Left kidney (tissue), 2 donors: ENCODE results near the gene IKZF2. TPM values are rescaled to one million over a fixed set of nuclear protein-coding genes. Genes with fewer than 3 reads are reported as not detected.
"Not testable (repeated sequence)": the region's sequence is repeated elsewhere in the genome, so short reads cannot be mapped to it uniquely, and the experiment has no call there.

Source experiments
- DNase-seq: peaks from one replicate; pipeline ENCODE4 v3.0.0-alpha.2; 2013
- polyA plus RNA-seq: library from polyadenylated mRNA; unstranded; fragments of 120-200 nt; gene quantifications from one replicate; pipeline ENCODE4 v1.2.1, GENCODE V29; 2013; ENCODE audit not compliant: insufficient read length

IKZF2 gene
- polyA plus RNA-seq, 1 donor = 9.4 TPM

- DNase-seq = no peak
Measured at GRCh38 chr2:213034585-213034984, 116.8 kb downstream of the IKZF2 start.

DNA sequence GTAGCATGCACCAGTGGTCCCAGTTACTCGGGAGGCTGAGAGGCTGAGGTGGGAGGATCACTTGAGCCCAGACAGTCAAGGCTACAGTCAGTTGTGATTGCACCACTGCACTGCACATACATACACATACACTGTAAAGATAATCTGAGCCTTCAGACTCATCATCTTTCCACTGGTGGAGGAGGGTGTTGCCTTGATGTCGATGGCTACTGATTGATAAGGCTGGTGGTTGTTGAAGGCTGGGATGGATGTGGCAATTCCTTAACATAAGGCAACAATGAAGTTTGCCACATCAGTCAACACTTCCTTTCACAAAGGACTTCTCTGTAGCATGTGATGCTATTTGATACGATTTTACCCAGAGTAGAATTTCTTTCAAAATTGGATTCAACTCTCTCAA is 118.8 kb downstream of the IKZF2 start:
- DNase-seq = no peak

GRCh38 chr2:213022987-213023386 is 128.4 kb downstream of the IKZF2 start:
- no peak for DNase-seq

GRCh38 chr2:213021971-213022899 is 129.2 kb downstream of the IKZF2 start:
- DNase-seq = no peak

DNA sequence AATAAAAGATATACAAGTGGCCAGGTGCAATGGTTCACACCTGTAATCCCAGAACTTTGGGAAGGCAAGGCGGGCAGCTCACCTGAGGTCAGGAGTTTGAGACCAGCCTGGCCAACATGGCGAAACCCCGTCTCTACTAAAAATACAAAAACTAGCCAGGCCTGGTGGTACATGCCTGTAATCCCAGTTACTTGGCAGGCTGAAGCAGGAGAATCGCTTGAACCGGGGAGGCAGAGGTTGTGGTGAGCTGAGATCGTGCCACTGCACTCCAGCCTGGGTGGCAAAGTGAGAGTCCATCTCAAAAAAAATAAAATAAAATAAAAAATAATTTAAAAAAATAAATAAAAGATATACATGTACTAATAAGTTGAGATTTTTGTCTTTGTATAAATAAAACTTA is 130.5 kb downstream of the IKZF2 start:
- DNase-seq = not testable (repeated sequence)

DNA sequence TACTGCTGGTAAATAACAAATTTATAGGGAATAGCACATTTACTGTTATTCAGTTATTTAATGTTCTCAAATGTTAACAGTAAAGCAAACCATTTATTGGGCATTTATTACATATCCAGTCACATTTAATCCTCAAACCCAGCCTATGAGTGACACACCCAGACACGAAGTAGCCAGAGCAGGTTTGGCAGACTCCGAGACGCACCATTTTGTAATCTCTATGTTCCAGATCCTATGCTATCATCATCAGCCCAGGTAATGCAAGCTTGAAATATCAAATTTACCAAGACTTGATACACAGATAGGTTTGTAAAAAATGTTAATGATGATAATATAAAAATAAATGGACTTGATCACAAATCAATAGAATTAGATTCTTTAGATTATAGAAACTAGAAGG is 131.1 kb downstream of the IKZF2 start:
- no peak for DNase-seq

- no peak for DNase-seq
Measured at GRCh38 chr2:213019368-213019767, 132.0 kb downstream of the IKZF2 start.

DNA sequence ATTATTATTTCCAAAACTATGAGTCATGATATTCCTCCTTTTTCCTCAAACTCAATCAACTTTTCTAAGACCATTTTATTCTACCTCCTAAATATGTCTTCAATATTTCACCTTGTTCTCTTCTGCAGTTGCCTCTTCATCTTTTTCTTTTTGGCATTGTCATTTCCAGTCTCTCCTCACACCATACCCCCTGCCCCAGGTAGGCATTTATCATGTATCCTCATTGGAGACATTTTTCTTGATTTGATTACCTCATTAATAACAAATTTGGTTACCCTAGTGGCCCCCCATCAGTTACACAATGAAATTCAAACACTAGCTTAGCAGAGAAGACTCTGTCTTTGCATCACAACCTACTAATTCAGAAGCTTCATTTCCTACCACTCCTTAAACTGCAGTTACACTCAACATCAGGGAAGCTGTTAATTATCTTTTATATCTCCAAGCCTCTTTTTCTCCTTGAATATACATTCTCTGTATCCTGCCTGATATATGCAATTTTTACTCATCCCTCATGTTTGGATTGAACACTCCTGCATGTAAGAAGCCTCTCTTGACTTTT is 133.0 kb downstream of the IKZF2 start:
- no peak for DNase-seq

- no peak for DNase-seq
Measured at GRCh38 chr2:213017404-213017803, 134.0 kb downstream of the IKZF2 start.

DNA sequence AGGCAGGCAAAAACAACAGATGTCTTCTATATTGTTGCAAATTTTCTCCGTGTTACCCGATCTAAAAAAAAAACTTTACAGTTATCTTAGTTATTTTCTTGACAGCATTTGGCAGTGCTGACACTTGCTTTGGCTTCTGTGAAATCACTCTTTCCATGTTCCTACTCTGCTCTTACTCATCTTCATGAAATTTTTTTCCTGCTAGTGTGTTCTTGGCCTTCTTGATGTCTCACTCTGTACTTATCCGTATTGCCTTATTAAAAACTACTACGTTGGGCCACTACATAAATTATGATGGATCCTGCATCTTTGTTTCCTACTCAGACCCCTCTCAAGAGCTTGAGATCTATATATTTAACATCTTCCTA is 134.4 kb downstream of the IKZF2 start:
- DNase-seq = no peak

GRCh38 chr2:213016166-213016983 is 135.0 kb downstream of the IKZF2 start:
- DNase-seq = no peak

- DNase-seq = no peak
Measured at GRCh38 chr2:213015387-213016165, 135.8 kb downstream of the IKZF2 start.

- DNase-seq = no peak
Measured at GRCh38 chr2:213013979-213014378, 137.4 kb downstream of the IKZF2 start.

GRCh38 chr2:213011505-213011904 is 139.9 kb downstream of the IKZF2 start:
- no peak for DNase-seq

GRCh38 chr2:213010106-213010779 is 141.2 kb downstream of the IKZF2 start:
- DNase-seq = no peak

DNA sequence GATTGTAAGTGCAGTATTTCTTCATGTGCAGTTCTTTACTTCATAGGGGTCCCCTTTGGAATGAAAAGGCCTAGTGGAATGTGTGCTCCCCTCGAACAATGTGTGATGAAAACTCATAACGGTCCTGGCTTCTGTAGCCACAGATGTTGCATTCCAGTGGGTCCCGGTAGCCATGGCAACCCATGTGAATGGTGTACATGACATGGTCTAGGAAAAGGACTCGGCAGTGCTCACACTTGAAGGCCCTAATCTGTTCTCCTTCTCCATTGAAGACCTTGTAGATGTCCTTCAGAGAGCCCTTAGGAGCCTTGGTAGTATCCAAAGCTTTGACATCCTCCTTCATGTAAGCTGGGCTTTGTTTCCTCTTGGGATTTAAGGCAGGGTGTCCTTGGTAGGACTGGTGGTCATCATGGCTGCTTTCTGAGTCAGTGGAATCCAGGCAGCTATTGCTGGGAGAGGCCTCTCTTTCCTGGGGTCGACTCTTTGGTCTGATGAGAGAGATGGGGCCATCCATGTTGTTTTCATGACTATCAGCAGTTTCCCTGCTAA is 144.0 kb downstream of the IKZF2 start:
- no peak for DNase-seq

DNA sequence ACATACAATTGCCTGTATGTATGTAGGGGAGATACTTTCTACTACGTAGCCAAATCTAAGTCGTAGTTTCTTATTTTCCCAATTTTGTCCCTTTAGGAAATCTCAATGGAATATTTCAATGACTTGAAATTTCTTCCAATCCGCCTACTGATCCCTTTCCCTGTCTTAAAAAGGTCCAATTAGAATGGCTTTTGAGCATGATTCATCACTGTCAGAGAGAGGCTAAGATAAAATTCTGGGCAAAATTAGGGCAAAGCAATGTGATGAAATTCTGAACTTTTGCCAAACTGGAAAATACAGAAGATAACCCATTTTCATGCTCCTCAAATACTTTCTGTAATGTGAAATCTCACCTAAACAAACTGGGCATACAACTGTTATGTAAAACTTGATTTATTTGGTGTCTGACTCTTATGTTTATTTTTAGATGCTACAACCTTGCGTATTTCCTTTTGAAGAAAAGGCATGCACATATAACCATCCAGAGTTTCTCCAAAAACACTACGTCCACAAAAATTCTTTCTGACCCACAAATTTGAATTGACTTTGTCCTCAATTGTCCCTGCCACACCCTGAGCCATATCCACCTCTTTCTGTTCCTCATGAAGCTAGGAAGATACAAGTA is 147.1 kb downstream of the IKZF2 start:
- DNase-seq = no peak

GRCh38 chr2:213002383-213002782 is 149.0 kb downstream of the IKZF2 start:
- DNase-seq = no peak

GRCh38 chr2:213001297-213001910 is 150.0 kb downstream of the IKZF2 start:
- no peak for DNase-seq
